Brain microvascular endothelial cell (primary cell): ENCODE data around the gene ANKRD13A.

Source experiments
- DNase-seq: peaks from one replicate; pipeline ENCODE4 v3.0.0-alpha.2; 2020
- H3K27ac ChIP-seq: fragments of 250-450 bp; sonication (Bioruptor Pico); 2 replicates; pipeline ENCODE4 v1.5.1; 2020; ENCODE audit warnings: mild to moderate bottlenecking, moderate library complexity
- H3K27me3 ChIP-seq: fragments of 250-450 bp; sonication (Bioruptor Pico); replicated peaks from 2 replicates; pipeline ENCODE4 v1.5.1; 2020; ENCODE audit warnings: mild to moderate bottlenecking
- H3K36me3 ChIP-seq: fragments of 250-450 bp; sonication (Bioruptor Pico); replicated peaks from 2 replicates; pipeline ENCODE4 v1.5.1; 2020; ENCODE audit warnings: mild to moderate bottlenecking
- H3K4me3 ChIP-seq: 2 replicates; pipeline ENCODE4 v1.5.1; 2011; ENCODE audit warnings: low read depth, mild to moderate bottlenecking, control low read depth, low read length, moderate library complexity
- CTCF ChIP-seq: IDR thresholded peaks from 2 replicates; pipeline ENCODE4 v1.5.1; 2011; ENCODE audit warnings: low read depth, mild to moderate bottlenecking, moderate library complexity, low read length, control low read depth, inconsistent platforms; ENCODE audit errors: missing control alignments
- in situ Hi-C: cut with HindIII; loops from 2 replicates; pipeline ENCODE4 v1.10.0; 2017; ENCODE audit warnings: low sequenced_read_pairs, low pct_ligation_motif_present

ANKRD13A gene

GRCh38 chr12:109995361-109995685, 3.9 kb upstream of the ANKRD13A start:
- H3K36me3 ChIP-seq: no peaks in the 10 kb centered on the region
- H3K4me3 ChIP-seq: peak overlapping the region; percentile 93
- H3K27ac ChIP-seq: no peak overlapping the region
- in situ Hi-C loops: no loop called here
- no peak for TF ChIP-seq CTCF
- no peaks in the 10 kb centered on the region for H3K27me3 ChIP-seq
- DNase-seq: no peak

- Histone ChIP-seq H3K4me3 (peak within 1 kb of the TSS; percentile 93), H3K27me3 (no peaks in the 10 kb centered on the region), H3K36me3 (no peaks in the 10 kb centered on the region), H3K27ac (peak within 1 kb of the TSS; percentile 0)
- peak; percentile 87 for DNase-seq
- TF ChIP-seq CTCF: no peak
- in situ Hi-C loops: no loop called here
Measured at GRCh38 chr12:109995686-109996482, 3.3 kb upstream of the ANKRD13A start, which contains the start of gene GIT2. Gene GIT2 (minus strand): TSS chr12:109996368. CDS start chr12:109996224, 144 bp downstream.

GRCh38 chr12:109996483-109996853, 2.8 kb upstream of the ANKRD13A start:
- Histone ChIP-seq H3K27me3 (no peaks in the 10 kb centered on the region), H3K36me3 (no peaks in the 10 kb centered on the region), H3K4me3 (peak overlapping the region; percentile 93), H3K27ac (no peak overlapping the region)
- in situ Hi-C loops: no loop called here
- no peak for DNase-seq
- no peak for TF ChIP-seq CTCF

GRCh38 chr12:109997393-109997792, 1.8 kb upstream of the ANKRD13A start:
- in situ Hi-C loops: no loop called here
- Histone ChIP-seq H3K4me3 (no peak overlapping the region), H3K27me3 (no peaks in the 10 kb centered on the region), H3K36me3 (no peaks in the 10 kb centered on the region), H3K27ac (no peak overlapping the region)
- no peak for DNase-seq
- no peak for TF ChIP-seq CTCF

- in situ Hi-C loops: no loop called here
- Histone ChIP-seq H3K27me3 (no peaks in the 10 kb centered on the region), H3K36me3 (peaks cover 4% of the 10 kb centered on the region), H3K4me3 (peak overlapping the region; percentile 74), H3K27ac (peak overlapping the region; percentile 99)
- no peak for TF ChIP-seq CTCF
- DNase-seq: no peak
Measured at GRCh38 chr12:109998241-109998903, 858 bp upstream of the ANKRD13A start.
